PC-3 (cell line): ENCODE measurements around the gene ZNF234. TPM values are rescaled to one million over a fixed set of nuclear protein-coding genes. Genes with fewer than 3 reads are reported as not detected.

Experiments
- ATAC-seq: fragments of 200-7000 bp; cut with Tn5 transposase; 2 replicates; pipeline ENCODE4 v1.9.1; 2020; ENCODE audit warnings: mild to moderate bottlenecking, moderate library complexity
- BruUV-seq: library from RNA; stranded (reverse); fragments of 400-500 nt; replicated peaks from 2 replicates; lab custom pipeline; 2021; lab: Mats Ljungman, UMichigan
- CTCF ChIA-PET: fragments of 300-600 bp; sonication (Branson Sonifier 250); formaldehyde crosslinking; loops from one replicate; lab custom pipeline; 2022; ENCODE audit warnings: antibody characterized with exemption; lab: Charles Lee
- POLR2A ChIA-PET: fragments of 300-600 bp; sonication (Branson Sonifier 250); formaldehyde crosslinking; loops from one replicate; lab custom pipeline; 2022; ENCODE audit warnings: antibody characterized with exemption; ENCODE audit not compliant: unreplicated experiment; lab: Charles Lee
- DNase-seq: peaks from one replicate; pipeline ENCODE4 v3.0.0-alpha.2; 2015
- H2AFZ ChIP-seq: fragments of 300-600 bp; sonication (generic); 2 replicates; pipeline ENCODE4 v1.6.0; 2016; ENCODE audit warnings: antibody characterized with exemption, low read length
- H3F3A ChIP-seq: fragments of 300-600 bp; sonication (generic); one replicate; pipeline ENCODE4 v1.6.0; 2017; ENCODE audit warnings: antibody characterized with exemption, low read length, control low read depth, mild to moderate bottlenecking; ENCODE audit not compliant: unreplicated experiment
- H3K27ac ChIP-seq: fragments of 300-600 bp; sonication (generic); 2 replicates; pipeline ENCODE4 v1.5.1; 2016; ENCODE audit warnings: mild to moderate bottlenecking, low read length
- H3K27me3 ChIP-seq: fragments of 300-600 bp; sonication (generic); 2 replicates; pipeline ENCODE4 v1.6.1; 2016; ENCODE audit warnings: low read length, mixed read lengths
- H3K36me3 ChIP-seq: fragments of 300-600 bp; sonication (generic); 2 replicates; pipeline ENCODE4 v1.6.1; 2016; ENCODE audit warnings: low read depth, mixed run types, low read length, mixed read lengths
- H3K4me1 ChIP-seq: fragments of 300-600 bp; sonication (generic); 2 replicates; pipeline ENCODE4 v1.5.1; 2016; ENCODE audit warnings: low read length; ENCODE audit not compliant: insufficient read depth
- H3K4me2 ChIP-seq: fragments of 300-600 bp; sonication (generic); 2 replicates; pipeline ENCODE4 v1.6.0; 2016; ENCODE audit warnings: low read length
- H3K4me3 ChIP-seq: fragments of 300-600 bp; sonication (generic); 2 replicates; pipeline ENCODE4 v1.5.1; 2016; ENCODE audit warnings: mild to moderate bottlenecking, low read length, mixed read lengths
- H3K79me2 ChIP-seq: fragments of 300-600 bp; sonication (generic); 2 replicates; pipeline ENCODE4 v1.6.1; 2017; ENCODE audit warnings: low read length, mixed read lengths
- H3K9ac ChIP-seq: fragments of 300-600 bp; sonication (generic); 2 replicates; pipeline ENCODE4 v1.6.0; 2016; ENCODE audit warnings: mild to moderate bottlenecking, low read length
- H3K9me2 ChIP-seq: fragments of 300-600 bp; sonication (generic); replicated peaks from 2 replicates; pipeline ENCODE4 v1.6.1; 2016; ENCODE audit warnings: mixed run types, low read length, mixed read lengths
- H3K9me3 ChIP-seq: fragments of 300-600 bp; sonication (generic); 2 replicates; pipeline ENCODE4 v1.6.1; 2016; ENCODE audit warnings: low read length, mixed read lengths
- H4K20me1 ChIP-seq: fragments of 300-600 bp; sonication (generic); 2 replicates; pipeline ENCODE4 v1.6.1; 2016; ENCODE audit warnings: low read length, mixed read lengths
- CTCF ChIP-seq: fragments of 300-600 bp; sonication (generic); conservative IDR thresholded peaks from 2 replicates; pipeline ENCODE4 v1.5.1; 2017; ENCODE audit warnings: antibody characterized with exemption, low read depth, mild to moderate bottlenecking, low read length
- EZH2 ChIP-seq: fragments of 300-600 bp; sonication (generic); IDR thresholded peaks from one replicate; pipeline ENCODE4 v1.6.1; 2017; ENCODE audit warnings: antibody characterized with exemption, mild to moderate bottlenecking, low read length; ENCODE audit not compliant: unreplicated experiment
- EZH2phosphoT487 ChIP-seq: fragments of 300-600 bp; sonication (generic); IDR thresholded peaks from 2 replicates; pipeline ENCODE4 v1.6.1; 2018; ENCODE audit warnings: mild to moderate bottlenecking, antibody characterized with exemption, low read length, borderline replicate concordance
- intact Hi-C: fragments of 100-400 bp; cut with micrococcal nuclease; formaldehyde crosslinking; loops from 2 replicates; pipeline ENCODE4 v1.9.0; 2023
- total RNA-seq: library from RNA; depleted of rRNA; stranded (reverse); fragments of >200 nt; gene quantifications from 2 replicates; pipeline ENCODE4 v1.2.3, GENCODE V29; 2014

The ZNF234 gene
- total RNA-seq, 1 experiment from 2014 or later, result 1.6 TPM

- no peaks in the 10 kb centered on the region for H3K9me2 ChIP-seq
- H3K36me3 ChIP-seq, result peaks cover 5% of the 10 kb centered on the region; the same call in 1 of the 2 replicates
- peak overlapping the region; percentile 67; the same call in 1 of the 2 replicates for H3K9ac ChIP-seq
- BruUV-seq, result no TSS peak
- no peaks in the 10 kb centered on the region for H3F3A ChIP-seq
- intact Hi-C loops, result no loop called here
- no peaks in the 10 kb centered on the region for H4K20me1 ChIP-seq
- ChIA-PET CTCF (no interaction called here), POLR2A (interaction anchor here (0.6 to 0.7 kb wide), 3 partner anchors 21 to 609 kb away, joined by 3 to 4 read pairs (median 3); partner anchors contain the start of gene ZNF221)
- peak overlapping the region; percentile 83 for H3K4me3 ChIP-seq
- no peak for TF ChIP-seq EZH2
- no peak for TF ChIP-seq EZH2phosphoT487
- TF ChIP-seq CTCF, result no peak
- H3K4me2 ChIP-seq, result peak overlapping the region; percentile 95
- no peaks in the 10 kb centered on the region for H3K27me3 ChIP-seq
- ATAC-seq (peak; percentile 22), DNase-seq (peak; percentile 3)
- no peaks in the 10 kb centered on the region for H3K9me3 ChIP-seq
- H3K4me1 ChIP-seq, result no peaks in the 10 kb centered on the region
- peaks cover 8% of the 10 kb centered on the region for H3K79me2 ChIP-seq
- peak overlapping the region; percentile 88 for H2AFZ ChIP-seq
- H3K27ac ChIP-seq, result no peak overlapping the region
Measured at GRCh38 chr19:44142059-44142433, 692 bp downstream of the ZNF234 start.

- Histone ChIP-seq H3K4me3 (no peak overlapping the region), H3K9me3 (no peaks in the 10 kb centered on the region), H4K20me1 (no peaks in the 10 kb centered on the region), H3K9ac (no peak overlapping the region), H3K27ac (no peak overlapping the region), H3F3A (no peaks in the 10 kb centered on the region), H3K36me3 (peaks cover 16% of the 10 kb centered on the region), H2AFZ (no peak overlapping the region), H3K4me2 (no peak overlapping the region), H3K79me2 (no peaks in the 10 kb centered on the region), H3K9me2 (no peaks in the 10 kb centered on the region), H3K4me1 (no peaks in the 10 kb centered on the region), H3K27me3 (no peaks in the 10 kb centered on the region)
- DNase-seq (no peak), ATAC-seq (no peak)
- no TSS peak for BruUV-seq
- intact Hi-C loops, result no loop called here
- POLR2A ChIA-PET, result no interaction called here
- TF ChIP-seq EZH2phosphoT487, result no peak
- no peak for TF ChIP-seq CTCF
- no peak for TF ChIP-seq EZH2
- CTCF ChIA-PET, result no interaction called here
Measured at GRCh38 chr19:44149776-44150175, 8.4 kb downstream of the ZNF234 start.

DNA sequence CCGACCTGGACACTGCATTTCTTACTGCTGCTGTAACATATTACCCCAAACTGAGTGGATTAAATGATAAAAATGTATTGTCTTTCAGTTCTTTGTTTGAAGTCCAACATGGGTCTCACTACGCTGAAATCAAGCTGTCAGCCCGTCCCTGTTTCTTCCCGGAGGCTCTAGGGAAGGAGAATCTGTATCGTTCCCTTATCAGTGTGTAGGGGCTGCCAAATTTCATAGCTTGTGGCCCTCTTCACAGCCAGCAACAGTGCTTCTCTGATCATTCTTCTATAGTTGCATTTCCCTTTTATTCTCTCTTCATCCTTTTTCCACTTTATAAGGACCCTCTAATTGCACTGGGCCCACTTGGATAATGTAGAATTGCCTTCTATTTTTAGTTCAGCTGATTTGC is 10.1 kb downstream of the ZNF234 start:
- Histone ChIP-seq H3K4me2 (no peak overlapping the region), H2AFZ (no peak overlapping the region), H3K36me3 (peaks cover 28% of the 10 kb centered on the region), H3F3A (no peaks in the 10 kb centered on the region), H3K4me3 (no peak overlapping the region), H3K27ac (no peak overlapping the region), H3K4me1 (no peaks in the 10 kb centered on the region), H3K27me3 (no peaks in the 10 kb centered on the region), H3K9me3 (peaks cover 5% of the 10 kb centered on the region), H4K20me1 (no peaks in the 10 kb centered on the region), H3K79me2 (no peaks in the 10 kb centered on the region), H3K9me2 (no peaks in the 10 kb centered on the region), H3K9ac (no peak overlapping the region)
- CTCF ChIA-PET, result no interaction called here
- intact Hi-C loops, result no loop called here
- no peak for TF ChIP-seq EZH2
- TF ChIP-seq EZH2phosphoT487, result no peak
- TF ChIP-seq CTCF, result no peak
- BruUV-seq, result no TSS peak
- no peak for ATAC-seq
- POLR2A ChIA-PET, result no interaction called here
- DNase-seq, result no peak
